GM18517 (cell line): Measurements from ENCODE around the gene JARID2.

Experiments
- ATAC-seq: cut with Tn5 transposase; IDR thresholded peaks from one replicate; pipeline ENCODE4 v1.9.1; 2021; ENCODE audit warnings: mild to moderate bottlenecking, moderate library complexity; ENCODE audit not compliant: unreplicated experiment

The JARID2 gene

GRCh38 chr6:15350386-15351083, 104.7 kb downstream of the JARID2 start:
- no peak for ATAC-seq

GRCh38 chr6:15351631-15352030, 105.8 kb downstream of the JARID2 start:
- no peak for ATAC-seq

GRCh38 chr6:15352220-15352619, 106.4 kb downstream of the JARID2 start:
- ATAC-seq: no peak

- no peak for ATAC-seq
Observed at GRCh38 chr6:15352845-15353244, 107.0 kb downstream of the JARID2 start.

- ATAC-seq: no peak
Observed at GRCh38 chr6:15355683-15356099, 109.8 kb downstream of the JARID2 start.

- no peak for ATAC-seq
Observed at GRCh38 chr6:15356179-15356578, 110.3 kb downstream of the JARID2 start.

GRCh38 chr6:15356937-15357336, 111.1 kb downstream of the JARID2 start:
- ATAC-seq: no peak

GRCh38 chr6:15357782-15358181, 111.9 kb downstream of the JARID2 start:
- ATAC-seq: no peak

GRCh38 chr6:15358579-15359327, 112.9 kb downstream of the JARID2 start:
- no peak for ATAC-seq

- peak; percentile 56 for ATAC-seq
Observed at GRCh38 chr6:15359335-15359862, 113.5 kb downstream of the JARID2 start.

- ATAC-seq: no peak
Observed at GRCh38 chr6:15360300-15360699, 114.4 kb downstream of the JARID2 start.

GRCh38 chr6:15361197-15361596, 115.3 kb downstream of the JARID2 start:
- no peak for ATAC-seq

GRCh38 chr6:15362274-15363160, 116.6 kb downstream of the JARID2 start:
- ATAC-seq: no peak

- no peak for ATAC-seq
Observed at GRCh38 chr6:15363164-15363522, 117.3 kb downstream of the JARID2 start.

- ATAC-seq: peak; percentile 41
Observed at GRCh38 chr6:15363523-15364400, 117.9 kb downstream of the JARID2 start.

GRCh38 chr6:15364401-15365037, 118.7 kb downstream of the JARID2 start:
- ATAC-seq: no peak

- no peak for ATAC-seq
Observed at GRCh38 chr6:15365273-15365687, 119.4 kb downstream of the JARID2 start.

- ATAC-seq: no peak
Observed at GRCh38 chr6:15366003-15366535, 120.2 kb downstream of the JARID2 start.

- ATAC-seq: no peak
Observed at GRCh38 chr6:15366879-15367278, 121.0 kb downstream of the JARID2 start.
